HPDE6-E6E7 (cell line): ENCODE measurements around the gene SLC39A6.
"Not testable (repeated sequence)": the region's sequence is repeated elsewhere in the genome, so short reads cannot be mapped to it uniquely, and the experiment has no call there.

Experiments
- DNase-seq: peaks from one replicate; pipeline ENCODE4 v3.0.0; 2011; ENCODE audit warnings: missing footprints; ENCODE audit errors: extremely low spot score

SLC39A6 gene

GRCh38 chr18:36096955-36097354, 32.2 kb downstream of the SLC39A6 start:
- no peak for DNase-seq

GRCh38 chr18:36095936-36096519, 33.1 kb downstream of the SLC39A6 start:
- peak; percentile 23 for DNase-seq

GRCh38 chr18:36094431-36094830, 34.7 kb downstream of the SLC39A6 start:
- DNase-seq = no peak

GRCh38 chr18:36092116-36092515, 37.0 kb downstream of the SLC39A6 start:
- not testable (repeated sequence) for DNase-seq

GRCh38 chr18:36089001-36089400, 40.1 kb downstream of the SLC39A6 start:
- no peak for DNase-seq

GRCh38 chr18:36088256-36088655, 40.9 kb downstream of the SLC39A6 start:
- no peak for DNase-seq

- no peak for DNase-seq
These were observed 43.0 kb downstream of the SLC39A6 start for GRCh38 chr18:36086186-36086585.

- no peak for DNase-seq
These were observed 43.9 kb downstream of the SLC39A6 start for GRCh38 chr18:36085195-36085594.

GRCh38 chr18:36083729-36084128, 45.4 kb downstream of the SLC39A6 start:
- DNase-seq = no peak

GRCh38 chr18:36081118-36081517, 48.0 kb downstream of the SLC39A6 start:
- not testable (repeated sequence) for DNase-seq

- no peak for DNase-seq
These were observed 50.2 kb downstream of the SLC39A6 start for GRCh38 chr18:36078751-36079529.

- DNase-seq = not testable (repeated sequence)
These were observed 51.4 kb downstream of the SLC39A6 start for GRCh38 chr18:36077764-36078163.

GRCh38 chr18:36075862-36076587, 53.1 kb downstream of the SLC39A6 start:
- DNase-seq = peak; percentile 62

- no peak for DNase-seq
These were observed 54.7 kb downstream of the SLC39A6 start for GRCh38 chr18:36074435-36074834.

GRCh38 chr18:36073676-36074075, 55.5 kb downstream of the SLC39A6 start:
- no peak for DNase-seq

- DNase-seq = not testable (repeated sequence)
These were observed 56.7 kb downstream of the SLC39A6 start for GRCh38 chr18:36072406-36072805.

GRCh38 chr18:36067055-36067957, 61.8 kb downstream of the SLC39A6 start, which contains the start of gene RPRD1A:
TSS of gene RPRD1A (minus strand) at chr18:36067559. CDS start at chr18:36067404, 155 bp downstream.
- peak; percentile 92 for DNase-seq

- peak; percentile 10 for DNase-seq
These were observed 62.5 kb downstream of the SLC39A6 start for GRCh38 chr18:36066686-36067054.

- no peak for DNase-seq
These were observed 63.1 kb downstream of the SLC39A6 start for GRCh38 chr18:36066001-36066400.

GRCh38 chr18:36064809-36065079, 64.4 kb downstream of the SLC39A6 start:
- not testable (repeated sequence) for DNase-seq

- no peak for DNase-seq
These were observed 64.9 kb downstream of the SLC39A6 start for GRCh38 chr18:36064027-36064808.
